Activated CD4-positive, alpha-beta T cell treated with anti-CD3 and anti-CD28 coated beads for 48 hours (primary cell): ENCODE measurements around the gene CREBBP.
A peak's percentile ranks its signal among the peaks of the same experiment; 100 is the strongest.
"Not testable (repeated sequence)": the region's sequence is repeated elsewhere in the genome, so short reads cannot be mapped to it uniquely, and the experiment has no call there.

Source experiments
- DNase-seq: peaks from one replicate; pipeline ENCODE4 v3.0.0-alpha.2; 2020

Gene CREBBP

DNA sequence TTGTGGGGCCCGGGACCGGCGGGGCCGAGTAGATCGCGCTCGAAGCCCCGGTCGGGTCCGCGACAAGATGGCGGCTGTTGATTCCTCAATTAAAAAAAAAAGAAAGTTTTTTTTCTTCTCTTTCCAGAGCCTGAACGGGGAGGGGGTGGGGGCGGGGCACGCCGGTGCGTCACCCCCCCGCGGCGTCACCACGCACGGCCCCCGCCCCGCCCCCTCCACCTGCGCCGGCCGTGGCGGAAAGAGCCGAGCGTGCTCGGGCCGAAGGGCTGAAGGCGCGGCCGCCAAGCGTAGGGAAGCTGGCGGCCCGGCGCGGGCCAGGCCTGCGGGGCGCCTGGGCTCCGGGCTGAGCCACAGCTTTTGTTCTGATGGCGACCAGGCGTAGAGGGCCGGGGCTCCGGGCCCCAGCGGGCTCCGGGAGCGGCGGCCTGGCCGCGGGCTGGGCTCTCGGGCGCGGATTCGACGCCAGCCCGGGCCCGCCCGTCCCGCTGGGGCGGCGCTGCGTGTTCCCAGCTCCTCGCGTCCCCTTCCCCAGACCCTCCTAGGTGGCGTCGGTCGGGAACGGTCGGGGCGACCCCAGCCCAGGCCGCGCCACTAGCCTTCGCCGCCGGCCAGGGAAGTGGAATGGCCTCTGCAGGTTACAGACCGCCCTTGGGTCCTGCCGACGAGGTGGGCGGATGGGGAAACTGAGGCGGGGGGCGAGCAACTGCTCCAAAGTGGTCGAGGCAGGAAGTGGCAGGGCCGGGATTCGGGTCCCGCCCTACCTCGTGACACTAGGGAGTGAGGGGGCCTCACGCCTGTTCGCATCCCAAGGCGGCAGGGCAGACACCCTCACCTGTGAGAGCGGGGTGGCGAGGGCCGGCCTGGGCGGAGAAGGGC, at the start of gene CREBBP:
TSS of gene CREBBP (minus strand) at position 91 of the 876 bp plus-strand sequence. CDS start 797 bp downstream, outside the sequence.
- DNase-seq: peak; percentile 87

DNA sequence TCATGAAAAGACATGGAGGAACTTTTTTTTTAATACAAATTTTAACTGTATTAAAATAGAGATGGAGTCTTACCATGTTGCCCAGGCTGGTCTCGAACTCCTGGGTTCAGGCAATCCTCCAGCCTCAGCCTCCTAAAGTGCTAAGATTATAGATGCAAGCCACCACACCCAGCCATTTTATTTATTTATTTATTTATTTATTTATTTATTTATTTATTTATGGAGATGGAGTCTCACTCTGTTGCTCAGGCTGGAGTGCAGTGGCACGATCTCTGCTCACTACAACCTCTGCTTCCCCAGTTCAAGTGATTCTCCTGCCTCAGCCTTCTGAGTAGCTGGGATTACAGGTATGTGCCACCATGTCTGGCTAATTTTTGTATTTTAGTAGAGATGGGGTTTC, 46.6 kb upstream of the CREBBP start:
- DNase-seq: not testable (repeated sequence)

- no peak for DNase-seq
These were observed 44.2 kb upstream of the CREBBP start for GRCh38 chr16:3924763-3925162.

DNA sequence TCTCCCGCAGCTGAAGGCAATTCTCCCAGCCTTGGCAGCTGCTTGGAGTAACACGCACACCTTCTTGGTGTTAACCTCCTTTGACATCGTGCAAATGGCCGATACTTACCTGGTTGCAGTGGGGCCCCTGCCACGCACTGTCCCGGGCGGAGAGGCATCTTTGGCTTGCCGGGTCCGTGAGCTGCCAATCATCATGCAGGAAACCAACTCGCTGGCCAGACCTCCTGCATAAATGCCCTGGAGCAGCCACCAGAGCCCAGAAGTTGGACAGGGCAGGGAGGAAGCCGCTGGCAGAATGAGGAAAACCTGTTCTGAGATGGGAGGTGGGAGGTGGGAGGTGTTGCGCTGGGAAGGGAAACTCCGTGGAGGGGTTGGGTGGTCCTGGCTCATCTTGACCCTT, 41.7 kb upstream of the CREBBP start:
- DNase-seq: no peak

DNA sequence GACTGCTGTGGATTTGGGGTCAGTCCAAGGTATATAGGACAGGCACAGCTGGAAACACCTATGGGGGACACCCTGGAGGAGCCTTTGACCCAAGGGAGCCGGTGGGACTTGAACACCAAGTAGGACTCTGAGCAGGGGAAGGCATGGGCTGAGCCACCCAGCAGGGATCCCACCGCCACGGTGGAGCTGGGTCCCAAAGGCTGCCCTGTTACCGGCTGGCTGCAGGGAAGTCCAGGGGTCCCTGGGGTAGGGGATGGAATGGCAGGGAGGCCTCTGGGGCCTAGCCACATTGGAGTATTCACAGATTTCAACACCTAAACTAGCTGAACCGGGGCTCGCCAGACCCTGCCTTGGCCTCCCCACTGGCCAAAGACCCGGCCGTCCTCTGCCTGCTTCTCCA, 39.7 kb upstream of the CREBBP start:
- DNase-seq: no peak

DNA sequence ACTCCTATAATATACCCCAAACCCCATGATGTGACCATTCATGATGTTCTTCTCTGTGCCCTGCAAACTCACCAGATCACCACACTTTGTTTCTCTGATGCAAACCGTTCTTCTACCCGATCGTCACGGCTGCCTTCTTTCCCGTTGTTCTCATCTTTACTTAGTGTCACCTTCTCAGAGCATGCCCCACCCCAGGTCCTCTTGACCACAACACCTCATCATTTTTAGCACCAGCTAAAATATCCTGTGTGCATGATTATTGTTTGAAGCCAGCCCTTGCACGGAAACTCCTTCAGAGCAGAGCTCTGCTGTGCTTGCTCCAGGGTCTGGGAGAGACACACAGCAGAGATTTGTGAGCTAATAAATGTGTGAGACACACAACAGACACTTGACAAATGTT, 38.9 kb upstream of the CREBBP start:
- no peak for DNase-seq

DNA sequence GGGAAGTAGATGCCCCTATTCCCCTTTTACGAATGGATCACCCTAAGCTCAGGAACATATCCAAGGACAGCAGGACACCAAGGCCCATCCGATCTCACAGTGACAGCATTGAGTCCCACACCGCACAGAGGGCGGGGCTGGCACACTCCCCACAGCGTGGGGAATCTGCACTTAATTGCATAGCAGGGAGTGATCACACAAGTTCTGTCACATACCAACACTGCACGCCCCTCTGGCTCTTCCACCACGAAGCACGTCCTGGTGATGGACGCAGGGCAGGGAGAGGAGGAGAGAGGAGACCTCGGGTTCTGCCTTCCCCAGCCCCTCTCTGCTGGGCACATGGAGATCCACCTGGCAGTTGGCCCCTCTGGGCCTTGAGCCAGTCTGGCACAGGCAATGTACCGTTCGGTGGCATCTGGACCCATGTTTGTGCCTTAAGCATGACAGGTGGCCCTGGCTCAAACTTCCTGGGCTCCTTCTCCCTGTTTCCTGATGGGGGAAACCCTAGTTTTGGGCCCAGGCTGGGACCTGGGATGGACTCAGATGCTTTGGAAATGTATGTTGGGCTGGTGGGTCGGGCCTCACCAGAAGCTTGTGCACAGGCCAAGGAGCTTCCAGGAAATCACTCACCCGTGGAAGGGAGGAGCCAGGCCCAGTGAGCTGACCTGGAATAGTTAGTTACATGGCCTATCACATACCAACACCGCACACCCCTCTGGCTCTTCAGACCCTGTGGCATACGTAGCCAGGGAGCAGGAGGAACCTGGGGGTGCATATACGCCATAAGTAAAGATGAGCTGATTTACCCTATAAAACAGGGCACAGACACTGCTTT, 35.1 kb upstream of the CREBBP start:
- no peak for DNase-seq

DNA sequence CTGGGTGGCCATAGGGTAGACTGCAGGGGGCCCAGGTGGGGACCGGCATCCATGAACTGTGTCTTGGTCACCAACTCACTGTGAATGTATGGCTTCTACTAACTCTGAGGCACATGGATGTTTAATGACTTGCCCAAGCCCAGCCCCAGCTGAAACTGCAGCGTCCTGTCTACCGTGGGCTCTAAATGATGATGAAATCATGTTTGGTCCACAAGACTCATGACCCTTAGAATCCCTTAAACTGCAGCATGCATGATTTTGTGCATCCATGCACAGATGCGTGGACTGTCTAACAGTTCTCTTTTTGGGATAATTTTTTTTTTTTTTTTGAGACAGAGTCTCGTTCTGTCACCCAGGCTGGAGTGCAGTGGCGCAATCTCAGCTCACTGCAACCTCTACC, 32.4 kb upstream of the CREBBP start:
- DNase-seq: no peak

DNA sequence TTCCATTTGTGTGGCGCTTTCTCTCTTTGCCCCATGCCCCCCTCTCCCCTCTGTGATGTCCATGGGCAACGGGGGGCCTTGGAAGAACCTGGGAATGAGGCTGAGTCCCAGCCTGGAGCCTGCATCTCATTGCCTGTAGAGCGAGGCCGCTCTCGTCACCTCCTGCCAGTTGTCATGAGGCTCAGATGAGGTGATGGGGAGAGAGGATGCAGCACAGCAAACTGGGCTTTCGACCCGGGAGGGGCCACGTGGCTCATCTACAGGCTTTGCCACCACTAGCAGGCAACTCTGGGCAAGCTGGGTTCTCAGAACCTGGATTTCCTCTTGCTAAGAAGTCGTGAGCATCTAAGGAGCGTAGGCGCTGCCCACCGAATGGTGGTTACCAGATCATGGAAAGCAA, 31.9 kb upstream of the CREBBP start:
- DNase-seq: no peak

DNA sequence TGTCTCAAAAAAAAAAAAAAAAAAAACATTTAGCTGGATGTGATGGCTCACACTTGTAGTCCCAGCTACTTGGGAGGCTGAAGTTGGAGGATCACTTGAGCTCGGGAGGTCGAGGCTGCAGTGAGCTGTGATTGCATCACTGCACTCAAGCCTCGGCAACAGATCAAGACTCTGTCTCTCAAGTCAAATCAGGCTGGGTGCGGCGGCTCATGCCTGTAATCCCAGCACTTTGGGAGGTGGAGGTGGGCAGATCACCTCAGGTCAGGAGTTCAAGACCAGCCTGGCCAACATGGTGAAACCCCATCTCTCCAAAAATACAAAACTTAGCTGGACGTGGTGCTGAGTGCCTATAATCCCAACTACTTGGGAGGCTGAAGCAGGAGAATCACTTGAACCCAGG, 31.2 kb upstream of the CREBBP start:
- DNase-seq: not testable (repeated sequence)

GRCh38 chr16:3909791-3910583, 29.5 kb upstream of the CREBBP start:
- DNase-seq: no peak

- DNase-seq: no peak
These were observed 28.5 kb upstream of the CREBBP start for GRCh38 chr16:3908951-3909437.

- no peak for DNase-seq
These were observed 27.1 kb upstream of the CREBBP start for GRCh38 chr16:3907586-3907985.

- no peak for DNase-seq
These were observed 25.9 kb upstream of the CREBBP start for GRCh38 chr16:3906363-3906762.

GRCh38 chr16:3904875-3905274, 24.4 kb upstream of the CREBBP start:
- DNase-seq: no peak

DNA sequence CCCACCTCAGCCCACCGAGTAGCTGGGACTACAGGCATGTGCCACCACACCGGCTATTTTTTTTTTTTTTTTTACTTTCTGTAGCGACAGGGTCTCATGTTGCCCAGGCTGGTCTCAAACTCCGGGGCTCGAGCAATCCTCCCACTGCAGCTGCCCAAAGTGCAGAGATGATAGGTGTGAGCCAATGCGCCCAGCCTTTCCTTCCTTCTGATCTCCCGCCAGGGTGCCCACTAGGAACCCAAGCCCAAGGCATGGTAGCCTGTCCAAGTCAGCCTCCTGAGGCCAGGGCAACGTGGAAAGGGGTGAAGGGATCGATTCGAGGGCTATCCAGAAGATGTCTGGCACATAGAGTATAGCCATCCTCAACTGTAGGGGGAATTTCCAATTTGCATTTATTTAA, 9.6 kb upstream of the CREBBP start:
- DNase-seq: no peak

DNA sequence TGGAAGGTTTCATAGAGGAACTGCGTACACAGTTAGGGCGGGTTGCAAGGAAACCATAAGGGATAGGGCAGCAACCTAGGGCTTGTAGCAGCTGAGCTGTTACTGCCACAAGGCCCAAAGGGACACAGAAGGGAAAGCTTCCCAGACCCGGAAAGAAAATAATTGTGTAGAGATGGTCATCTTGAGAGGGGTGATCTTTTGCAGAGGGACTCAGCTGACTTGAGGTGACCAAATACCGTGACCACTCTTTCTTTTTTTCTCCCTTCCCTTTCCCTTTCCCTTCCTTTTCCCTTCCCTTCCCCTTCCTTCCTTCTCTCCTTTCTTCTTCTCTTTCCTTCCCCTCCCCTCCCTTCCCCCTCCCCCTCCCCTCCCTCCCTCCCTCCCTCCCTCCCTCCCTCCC, 8.5 kb upstream of the CREBBP start:
- no peak for DNase-seq

DNA sequence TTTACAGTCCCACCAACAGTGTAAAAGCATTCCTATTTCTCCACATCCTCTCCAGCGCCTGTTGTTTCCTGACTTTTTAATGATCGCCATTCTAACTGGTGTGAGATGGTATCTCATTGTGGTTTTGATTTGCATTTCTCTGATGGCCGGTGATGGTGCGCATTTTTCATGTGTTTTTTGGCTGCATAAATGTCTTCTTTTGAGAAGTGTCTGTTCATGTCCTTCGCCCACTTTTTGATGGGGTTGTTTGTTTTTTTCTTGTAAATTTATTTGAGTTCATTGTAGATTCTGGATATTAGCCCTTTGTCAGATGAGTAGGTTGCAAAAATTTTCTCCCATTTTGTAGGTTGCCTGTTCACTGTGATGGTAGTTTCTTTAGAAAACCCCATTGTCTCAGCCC, 5.5 kb upstream of the CREBBP start:
- not testable (repeated sequence) for DNase-seq

- no peak for DNase-seq
These were observed 3.9 kb upstream of the CREBBP start for GRCh38 chr16:3884398-3884797.

DNA sequence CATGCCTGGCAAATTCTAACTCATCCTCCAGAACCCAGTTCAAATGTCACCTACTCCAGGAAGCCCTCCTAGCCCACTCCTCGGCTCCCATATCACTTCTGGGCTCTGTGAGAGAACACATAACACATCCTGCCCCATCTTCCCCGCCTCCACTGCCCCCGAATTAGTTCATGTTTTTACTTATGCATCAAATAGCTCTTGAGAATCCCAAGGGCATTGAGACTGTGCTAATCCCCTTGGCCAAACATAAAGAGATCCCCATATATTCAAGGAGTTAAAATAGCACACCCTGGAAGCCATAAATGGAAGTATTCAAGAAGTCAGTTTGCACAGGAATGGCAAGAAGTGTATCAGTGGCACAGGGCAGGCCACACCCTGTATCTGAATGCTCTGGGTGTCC, 2.0 kb upstream of the CREBBP start:
- DNase-seq: no peak

DNA sequence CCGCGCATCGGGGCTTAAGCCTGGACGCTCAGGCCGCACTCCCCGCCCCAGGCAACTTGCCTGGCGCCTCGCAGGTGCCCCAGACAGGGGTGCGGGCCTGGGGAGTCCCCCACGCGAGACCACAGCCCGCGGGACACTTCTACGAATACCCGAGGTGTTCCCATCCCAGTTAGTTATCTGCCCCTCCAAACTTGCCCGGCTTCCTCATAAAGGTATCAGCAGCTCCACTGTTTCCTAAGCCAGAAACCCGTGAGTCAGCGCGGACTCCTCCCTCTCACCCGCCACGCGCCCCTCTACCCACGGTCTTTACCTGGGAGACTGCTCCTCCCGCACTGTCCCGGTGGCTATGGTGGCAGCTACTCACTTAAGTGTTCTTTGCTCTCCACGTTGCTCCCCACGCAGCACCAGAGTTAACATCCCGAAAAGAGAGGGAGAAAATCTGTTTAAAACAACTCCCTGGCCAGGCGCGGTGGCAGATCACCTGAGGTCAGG, 1.0 kb upstream of the CREBBP start:
- peak; percentile 32 for DNase-seq

DNA sequence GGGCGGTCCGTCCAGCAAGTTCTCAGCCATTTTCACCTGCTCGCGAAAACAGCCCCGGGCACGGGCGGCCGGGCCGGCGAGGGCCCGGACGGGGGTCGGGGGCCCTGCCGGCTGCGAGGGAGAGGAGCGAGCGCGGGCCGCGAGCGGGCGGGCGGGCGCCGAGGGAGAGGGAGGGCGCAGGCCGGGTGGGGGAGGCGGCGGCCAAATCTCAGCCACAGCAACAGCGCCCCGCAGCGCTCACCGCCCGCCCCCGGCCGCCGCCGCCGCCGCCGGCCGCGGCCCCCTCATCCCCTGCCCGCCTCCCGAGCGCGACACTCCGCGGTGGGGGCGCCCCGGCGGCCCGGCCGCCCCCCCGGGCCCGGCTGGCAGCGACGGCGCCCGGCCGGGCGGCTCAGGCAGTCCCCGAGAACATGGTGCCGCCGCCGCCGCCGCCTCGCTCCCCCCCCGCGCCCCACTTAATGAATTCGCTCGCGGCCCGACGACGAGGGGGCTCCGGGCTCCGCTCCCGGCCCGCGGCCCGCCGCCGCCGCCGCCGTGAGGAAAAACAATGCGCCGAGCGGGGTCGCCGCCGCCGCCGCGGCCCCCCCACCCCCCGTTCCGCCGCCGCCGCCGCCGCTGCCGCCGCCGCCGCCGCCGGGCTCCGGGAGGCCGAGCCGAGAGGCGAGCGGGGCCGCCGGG, 487 bp downstream of the CREBBP start:
- peak; percentile 79 for DNase-seq
